Lower leg skin (tissue), 3 donors: ENCODE data around the gene THBS2.

Experiments used
- POLR2A ChIP-seq, 2 donors: fragments of 450-650 bp; IDR thresholded peaks; one replicate each; pipeline ENCODE4 v1.6.1; 2016 to 2017; ENCODE audit warnings: antibody characterized with exemption in 2 of 2, mild to moderate bottlenecking in 1 of 2, moderate library complexity in 1 of 2
- TF ChIP-seq, protein P1 (sequence below), 3 donors: fragments of 450-650 bp; IDR thresholded peaks; one replicate each; pipeline ENCODE4 v1.5.1; 2016; ENCODE audit warnings: antibody characterized with exemption in 3 of 3, mild to moderate bottlenecking in 3 of 3, moderate library complexity in 2 of 3

DNA sequence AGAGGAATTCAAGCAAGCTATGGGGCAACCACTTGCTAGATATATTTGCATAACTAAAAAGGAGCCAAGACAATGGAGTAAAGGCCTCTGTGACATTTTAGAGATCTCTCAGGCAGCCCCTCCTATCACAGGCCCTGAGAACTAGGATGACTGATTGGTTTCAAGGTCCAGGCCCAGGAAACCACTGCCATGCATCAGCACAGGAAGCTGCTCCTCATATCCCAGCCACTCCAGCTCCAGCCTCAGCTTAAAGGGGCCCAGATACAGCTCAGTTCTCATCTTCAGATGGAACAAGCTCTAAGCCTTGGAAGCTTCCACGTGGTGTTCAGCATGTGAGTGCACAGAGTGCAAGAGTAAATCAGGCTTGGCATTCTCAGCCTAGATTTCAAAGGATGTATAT lies 21.1 kb upstream of the THBS2 start:
- TF ChIP-seq, protein P1, sequence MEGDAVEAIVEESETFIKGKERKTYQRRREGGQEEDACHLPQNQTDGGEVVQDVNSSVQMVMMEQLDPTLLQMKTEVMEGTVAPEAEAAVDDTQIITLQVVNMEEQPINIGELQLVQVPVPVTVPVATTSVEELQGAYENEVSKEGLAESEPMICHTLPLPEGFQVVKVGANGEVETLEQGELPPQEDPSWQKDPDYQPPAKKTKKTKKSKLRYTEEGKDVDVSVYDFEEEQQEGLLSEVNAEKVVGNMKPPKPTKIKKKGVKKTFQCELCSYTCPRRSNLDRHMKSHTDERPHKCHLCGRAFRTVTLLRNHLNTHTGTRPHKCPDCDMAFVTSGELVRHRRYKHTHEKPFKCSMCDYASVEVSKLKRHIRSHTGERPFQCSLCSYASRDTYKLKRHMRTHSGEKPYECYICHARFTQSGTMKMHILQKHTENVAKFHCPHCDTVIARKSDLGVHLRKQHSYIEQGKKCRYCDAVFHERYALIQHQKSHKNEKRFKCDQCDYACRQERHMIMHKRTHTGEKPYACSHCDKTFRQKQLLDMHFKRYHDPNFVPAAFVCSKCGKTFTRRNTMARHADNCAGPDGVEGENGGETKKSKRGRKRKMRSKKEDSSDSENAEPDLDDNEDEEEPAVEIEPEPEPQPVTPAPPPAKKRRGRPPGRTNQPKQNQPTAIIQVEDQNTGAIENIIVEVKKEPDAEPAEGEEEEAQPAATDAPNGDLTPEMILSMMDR (IDR thresholded peaks at IDR 0.05), result no peak
- TF ChIP-seq POLR2A (IDR thresholded peaks at IDR 0.05), result no peak
